ENCODE results near the gene KLHL1. TPM values are rescaled to one million over a fixed set of nuclear protein-coding genes. Genes with fewer than 3 reads are reported as not detected.

The KLHL1 gene
- total RNA-seq, 4 donors from 2014 or later, result not detected

- H3K27me3 ChIP-seq, result no peaks in the 10 kb centered on the region
- no peak for ATAC-seq
- in situ Hi-C loops (cut with MboI; ENCODE audit: low sequenced_read_pairs in 4 of 4) (no loop called here), intact Hi-C loops (cut with DNase I; ENCODE audit: low total_unique reads) (no loop called here)
- no peak overlapping the region for H3K4me3 ChIP-seq
- no peak for DNase-seq
- H3K36me3 ChIP-seq, result no peaks in the 10 kb centered on the region
- H3K27ac ChIP-seq, result no peak overlapping the region
- no peak for TF ChIP-seq POLR2A (IDR thresholded peaks at IDR 0.05)
- no peak for TF ChIP-seq CTCF (IDR thresholded peaks at IDR 0.05 in 4 of 5, conservative IDR thresholded peaks at IDR 0.05 in 1 of 5)
- H3K4me1 ChIP-seq, result no peaks in the 10 kb centered on the region
- H3K9me3 ChIP-seq, result no peaks in the 10 kb centered on the region
Measured at GRCh38 chr13:70051531-70051930, 56.7 kb downstream of the KLHL1 start.

- TF ChIP-seq POLR2A (IDR thresholded peaks at IDR 0.05) (no peak), CTCF (IDR thresholded peaks at IDR 0.05 in 4 of 5, conservative IDR thresholded peaks at IDR 0.05 in 1 of 5) (no peak)
- H3K4me3 ChIP-seq, result no peak overlapping the region
- intact Hi-C loops (cut with DNase I; ENCODE audit: low total_unique reads), result no loop called here
- H3K36me3 ChIP-seq, result no peaks in the 10 kb centered on the region
- ATAC-seq (no peak), DNase-seq (no peak)
- no peak overlapping the region for H3K27ac ChIP-seq
- no peaks in the 10 kb centered on the region for H3K27me3 ChIP-seq
- in situ Hi-C loops (cut with MboI; ENCODE audit: low sequenced_read_pairs in 4 of 4), result no loop called here
- H3K4me1 ChIP-seq, result no peaks in the 10 kb centered on the region
- H3K9me3 ChIP-seq, result no peaks in the 10 kb centered on the region
Measured at GRCh38 chr13:70043685-70044084, 64.6 kb downstream of the KLHL1 start.

- H3K27me3 ChIP-seq, result no peaks in the 10 kb centered on the region
- in situ Hi-C loops (cut with MboI; ENCODE audit: low sequenced_read_pairs in 4 of 4), result no loop called here
- no peak overlapping the region for H3K4me3 ChIP-seq
- intact Hi-C loops (cut with DNase I; ENCODE audit: low total_unique reads), result no loop called here
- no peaks in the 10 kb centered on the region for H3K36me3 ChIP-seq
- TF ChIP-seq POLR2A (IDR thresholded peaks at IDR 0.05) (no peak), CTCF (IDR thresholded peaks at IDR 0.05 in 4 of 5, conservative IDR thresholded peaks at IDR 0.05 in 1 of 5) (no peak)
- ATAC-seq, result no peak
- no peak overlapping the region for H3K27ac ChIP-seq
- no peaks in the 10 kb centered on the region for H3K4me1 ChIP-seq
- DNase-seq, result no peak
- no peaks in the 10 kb centered on the region for H3K9me3 ChIP-seq
Measured at GRCh38 chr13:70042193-70042592, 66.1 kb downstream of the KLHL1 start.

GRCh38 chr13:70034286-70034685, 74.0 kb downstream of the KLHL1 start:
- H3K4me1 ChIP-seq, result no peaks in the 10 kb centered on the region
- in situ Hi-C loops (cut with MboI; ENCODE audit: low sequenced_read_pairs in 4 of 4), result no loop called here

More at GRCh38 chr13:70034286-70034685, 74.0 kb downstream of the KLHL1 start:
- DNase-seq, result no peak
- intact Hi-C loops (cut with DNase I; ENCODE audit: low total_unique reads), result no loop called here
- Histone ChIP-seq H3K27ac (no peak overlapping the region), H3K9me3 (no peaks in the 10 kb centered on the region), H3K4me3 (no peak overlapping the region), H3K27me3 (no peaks in the 10 kb centered on the region), H3K36me3 (no peaks in the 10 kb centered on the region)
- no peak for ATAC-seq
- TF ChIP-seq CTCF (IDR thresholded peaks at IDR 0.05 in 4 of 5, conservative IDR thresholded peaks at IDR 0.05 in 1 of 5) (no peak), POLR2A (IDR thresholded peaks at IDR 0.05) (no peak)
